Nucleus accumbens (tissue), 56 donors: Measurements from ENCODE around the gene CSNK1G1.
"Not testable (repeated sequence)": the region's sequence is repeated elsewhere in the genome, so short reads cannot be mapped to it uniquely, and the experiment has no call there.

Experiments used
- DNase-seq, 56 donors: peaks; one replicate each; lab custom pipeline; 2025; lab: John Stamatoyannopoulos, UW

Gene CSNK1G1

DNA sequence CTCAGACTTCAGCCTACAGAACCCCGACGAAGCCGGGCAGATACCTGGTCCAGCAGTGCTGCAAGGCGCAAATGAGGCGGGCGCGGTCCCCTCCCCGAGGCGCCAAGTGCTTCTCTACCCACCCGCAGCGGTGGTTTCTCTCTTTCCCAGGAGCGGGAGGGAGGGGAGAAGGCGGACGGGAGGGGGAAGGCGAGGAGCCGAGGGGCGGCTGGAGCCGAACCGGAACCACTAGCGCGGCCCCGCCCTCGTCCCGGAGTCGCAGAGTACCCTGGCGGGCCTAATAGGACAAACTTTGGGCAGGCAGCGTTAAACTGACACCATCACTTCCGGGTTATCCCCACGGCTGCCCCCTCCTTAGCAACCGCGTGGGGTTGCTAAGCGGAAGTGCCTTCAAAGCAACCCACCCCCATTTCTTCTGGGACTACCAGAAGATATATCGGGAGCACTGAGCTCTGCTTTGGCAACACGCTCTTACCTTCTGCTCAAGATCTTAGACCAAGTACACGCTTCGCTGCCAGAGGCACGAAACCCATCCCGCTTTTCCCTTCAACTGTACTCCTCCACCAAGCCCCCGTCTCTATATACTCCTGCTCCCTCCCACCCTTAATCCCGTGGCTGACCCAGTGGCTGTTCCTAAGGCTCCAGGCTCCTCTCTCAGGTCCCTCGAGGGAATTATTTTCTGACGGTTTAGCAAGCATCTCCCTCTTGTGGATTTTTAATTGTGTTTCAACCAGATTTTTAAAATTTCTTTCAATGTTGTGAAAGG is at the start of gene CSNK1G1:
Gene CSNK1G1 (minus strand): TSS at position 230 of the 766 bp plus-strand sequence. CDS start 55,674 bp downstream, outside the sequence.
- DNase-seq: peak; percentile 44 to 98 (median 93)

DNA sequence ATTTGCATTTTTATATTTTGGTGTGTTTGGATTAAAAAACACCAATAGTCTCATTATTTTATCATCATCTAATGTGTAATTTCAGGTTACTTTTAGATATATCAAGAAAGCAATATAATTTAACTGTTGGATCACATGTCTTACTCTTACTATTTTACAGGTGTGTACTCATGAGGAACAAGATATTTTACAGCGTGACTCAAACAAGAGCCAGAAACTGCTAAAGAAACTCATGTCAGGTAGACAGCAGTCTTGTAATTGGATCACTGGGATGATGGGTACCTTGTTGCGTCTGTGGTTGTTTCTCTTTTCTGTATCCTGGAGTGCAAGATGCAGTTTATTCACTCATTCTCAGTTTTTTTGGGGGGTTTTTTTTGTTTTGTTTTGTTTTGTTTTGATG is 44.6 kb upstream of the CSNK1G1 start:
- no peak for DNase-seq

DNA sequence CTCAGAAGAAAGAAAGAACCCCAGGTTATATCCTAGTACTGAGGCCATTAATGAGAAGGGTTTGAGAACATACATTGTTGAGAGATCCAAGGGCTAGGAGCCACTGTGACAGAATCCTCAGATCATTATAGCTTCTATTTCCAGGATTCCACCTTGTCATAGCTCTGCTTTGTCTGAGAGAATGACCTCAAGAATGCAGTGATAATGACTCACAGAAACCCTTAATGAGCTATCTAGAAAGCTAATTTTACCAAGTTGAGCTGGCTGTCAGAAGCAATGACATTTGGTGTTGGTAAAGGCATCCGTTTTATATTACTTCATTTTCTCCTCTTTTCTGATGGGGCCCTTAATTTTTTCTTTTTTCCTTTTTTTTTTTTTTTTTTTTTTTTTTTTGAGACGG is 42.6 kb upstream of the CSNK1G1 start:
- no peak for DNase-seq

DNA sequence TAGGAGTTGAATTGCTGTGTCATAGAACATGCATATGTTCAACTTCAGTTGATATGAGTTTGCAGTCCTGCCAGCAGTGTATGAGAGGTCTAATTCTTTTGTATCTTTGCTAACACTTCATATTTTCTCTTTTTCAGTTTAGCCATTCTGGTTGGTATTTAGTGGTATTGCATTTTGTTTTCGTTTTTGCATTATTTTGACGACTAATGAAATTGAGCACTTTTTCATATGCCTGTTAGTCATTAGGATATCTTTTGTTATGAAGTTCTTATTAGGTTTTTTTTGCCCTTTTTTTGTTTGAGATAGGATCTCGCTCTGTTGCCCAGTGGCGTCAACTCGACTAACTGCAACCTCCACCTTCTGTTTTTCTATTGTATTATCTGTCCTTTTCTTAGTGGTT is 40.8 kb upstream of the CSNK1G1 start:
- DNase-seq: no peak

DNA sequence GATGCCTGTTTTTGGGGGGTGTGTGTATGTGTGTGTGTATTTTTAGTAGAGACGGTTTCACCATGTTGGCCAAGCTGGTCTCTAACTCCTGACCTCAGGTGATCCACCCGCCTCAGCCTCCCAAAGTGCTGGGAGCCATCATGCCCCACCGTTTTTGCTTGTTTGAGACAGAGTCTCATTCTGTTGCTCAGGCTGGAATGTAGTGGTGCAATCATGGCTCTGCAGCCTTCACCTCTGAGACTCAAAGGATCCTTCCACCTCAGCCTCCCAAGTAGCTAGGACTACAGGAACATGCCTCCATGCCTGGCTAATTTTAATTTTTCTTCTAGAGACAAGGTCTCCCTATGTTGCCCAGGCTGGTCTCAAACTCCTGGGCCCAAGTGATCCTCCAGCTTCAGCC is 36.5 kb upstream of the CSNK1G1 start:
- not testable (repeated sequence) for DNase-seq

DNA sequence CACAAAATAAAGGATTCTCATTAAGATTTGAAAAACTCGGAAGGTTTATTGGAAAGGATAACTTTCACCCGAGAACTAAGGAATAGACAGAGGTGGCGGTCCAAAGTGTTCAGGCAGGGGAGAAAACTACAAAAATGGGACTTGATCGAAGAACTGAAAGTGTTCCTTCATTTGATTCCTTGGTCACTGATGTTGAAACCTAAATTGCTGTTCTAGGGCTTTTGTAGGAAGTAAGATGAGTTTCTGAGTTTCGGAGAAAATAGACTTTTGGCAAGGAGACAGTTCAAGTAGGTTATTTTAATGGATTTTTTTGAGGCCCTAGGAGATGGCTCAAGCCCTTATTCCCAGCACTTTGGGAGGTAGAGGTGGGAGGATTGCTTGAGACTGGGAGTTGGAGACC is 33.1 kb upstream of the CSNK1G1 start:
- DNase-seq: no peak

DNA sequence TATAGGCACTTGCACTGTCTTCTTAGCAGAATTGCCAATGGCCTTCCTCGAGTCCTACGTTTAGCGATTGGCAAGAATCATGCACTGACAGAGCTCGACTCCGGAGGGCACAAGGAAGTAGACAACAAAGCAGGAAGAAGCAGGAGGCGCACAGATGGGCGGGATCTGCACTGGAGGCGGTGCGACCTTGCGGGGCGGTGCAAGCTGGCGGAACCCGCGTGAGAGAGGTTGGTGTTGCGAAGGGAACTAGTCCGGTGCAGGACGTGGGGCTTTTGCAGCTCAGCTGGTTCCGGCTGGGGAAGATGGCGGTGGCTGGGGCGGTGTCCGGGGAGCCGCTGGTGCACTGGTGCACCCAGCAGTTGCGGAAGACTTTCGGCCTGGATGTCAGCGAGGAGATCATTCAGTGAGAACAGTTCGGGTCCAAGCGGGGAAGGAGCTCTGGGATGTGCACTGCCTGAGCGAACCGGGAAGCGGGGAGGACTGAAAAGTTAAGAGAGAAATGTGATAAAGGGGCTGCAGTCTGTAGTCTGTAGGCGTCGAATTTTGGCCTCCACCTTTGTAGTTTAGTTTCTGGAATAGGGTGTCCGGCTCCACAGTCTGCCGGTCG is 31.7 kb upstream of the CSNK1G1 start, which contains the start of gene TRIP4:
Gene TRIP4 (plus strand): TSS at position 275 of the 607 bp plus-strand sequence. CDS start 28 bp downstream, at position 303.
- peak; percentile 27 to 97 (median 89) for DNase-seq

DNA sequence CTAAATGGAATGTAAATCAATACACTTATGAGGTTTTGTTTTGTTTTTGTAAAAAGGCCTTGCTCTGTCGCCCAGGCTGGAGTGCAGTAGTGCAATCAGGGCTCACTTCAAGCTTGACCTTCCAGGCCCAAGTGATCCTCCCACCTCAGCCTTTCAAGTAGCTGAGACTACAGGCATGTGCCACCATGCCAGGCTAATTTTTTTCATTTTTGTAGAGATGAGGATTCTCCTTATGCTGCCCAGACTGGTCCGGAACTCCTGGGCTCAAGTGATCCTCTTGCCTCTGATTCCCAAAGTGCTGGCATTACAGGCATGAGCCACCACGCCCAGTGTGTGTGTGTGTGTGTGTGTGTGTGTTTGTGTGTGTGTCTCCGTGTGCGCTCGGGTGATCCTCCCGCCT is 30.3 kb upstream of the CSNK1G1 start:
- DNase-seq: no peak

DNA sequence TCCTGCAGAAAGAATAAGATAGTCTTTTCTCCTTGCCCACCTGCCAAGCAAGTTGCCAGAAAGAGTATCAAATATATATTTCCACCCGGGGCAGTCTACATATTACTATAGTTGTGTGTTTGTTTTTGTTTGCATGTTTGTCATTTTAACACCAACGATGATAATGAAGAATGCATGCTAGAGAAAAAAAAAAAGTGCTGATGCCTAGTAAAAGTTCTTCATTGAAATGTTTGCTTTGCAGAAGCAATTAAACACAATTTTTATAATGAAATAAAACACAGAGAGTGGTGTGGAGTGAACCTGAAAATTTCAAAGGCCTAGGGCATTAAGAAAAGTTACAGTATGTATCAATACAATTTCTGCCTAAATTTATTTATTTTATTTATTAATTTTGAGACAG is 27.8 kb upstream of the CSNK1G1 start:
- no peak for DNase-seq

DNA sequence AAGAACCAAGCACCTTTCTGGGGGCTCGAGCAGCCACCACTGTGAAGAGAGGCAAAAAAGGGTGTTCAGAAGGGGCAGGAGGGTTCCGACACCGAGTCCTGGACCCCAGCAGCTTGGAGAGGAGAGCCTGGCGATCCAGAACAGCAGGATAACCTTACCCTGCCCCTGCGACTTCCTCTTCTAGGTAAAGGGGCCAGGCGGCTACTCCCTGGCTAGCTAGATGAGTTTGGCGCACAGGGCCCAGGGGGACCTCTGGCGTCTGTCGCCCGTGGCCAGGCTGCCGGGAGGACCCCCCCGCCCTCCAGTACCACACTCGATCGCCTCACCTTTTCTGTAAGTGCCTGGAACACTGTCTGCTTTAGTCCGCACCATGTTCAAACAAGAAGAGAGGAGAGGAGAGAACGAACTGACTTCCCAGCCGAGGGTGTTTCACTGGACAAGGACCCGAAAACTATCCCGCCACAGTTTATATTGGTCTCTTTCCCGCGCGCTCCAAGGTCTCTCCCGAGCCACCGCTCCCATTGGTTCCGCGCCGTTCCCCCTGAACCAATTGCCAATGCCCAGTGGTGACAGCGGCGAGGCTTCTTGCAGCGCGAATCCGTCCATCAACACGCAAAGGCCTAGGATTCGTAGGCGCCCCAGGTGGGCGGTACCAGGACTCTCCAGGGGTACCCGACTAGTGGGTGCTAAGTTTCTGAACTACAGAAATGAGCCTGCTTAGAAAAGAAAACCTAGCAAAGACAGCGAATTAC is 25.2 kb upstream of the CSNK1G1 start, which contains the start of gene PCLAF:
Gene PCLAF (minus strand): TSS at position 442 of the 752 bp plus-strand sequence. CDS start 70 bp downstream, at position 372.
- peak; percentile 35 to 95 (median 84) for DNase-seq

DNA sequence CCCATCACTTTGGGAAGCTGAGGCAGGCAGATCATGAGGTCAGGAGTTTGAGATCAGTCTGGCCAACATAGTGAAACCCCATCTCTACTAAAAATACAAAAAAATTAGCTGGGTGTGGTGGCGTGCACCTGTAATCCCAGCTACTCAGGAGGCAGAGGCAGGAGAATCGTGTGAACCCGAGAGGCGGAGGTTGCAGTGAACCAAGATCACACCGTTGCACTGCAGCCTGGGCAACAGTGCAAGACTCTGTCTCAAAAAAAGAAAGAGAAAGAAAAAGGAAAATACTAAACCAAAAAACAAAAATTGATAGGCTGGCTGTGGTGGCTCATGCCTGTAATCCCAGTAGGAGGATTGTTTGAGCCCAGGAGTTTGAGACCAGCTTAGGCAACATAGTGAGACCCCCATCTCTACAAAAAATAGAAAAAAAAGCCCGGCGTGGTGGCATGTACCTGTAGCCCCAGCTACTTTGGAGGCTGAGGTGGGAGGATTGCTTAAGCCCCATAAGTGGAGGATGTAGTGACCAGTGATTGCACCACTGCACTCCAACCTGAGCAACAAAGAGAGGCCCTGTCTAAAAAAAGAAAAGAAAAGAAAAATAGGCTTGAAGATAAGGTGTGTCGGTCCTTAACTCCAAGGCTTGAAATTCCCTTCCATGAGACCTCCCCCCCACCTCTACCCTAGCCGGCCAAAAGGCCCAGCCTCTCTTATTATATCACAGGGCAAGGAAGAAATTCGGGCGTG is 24.3 kb upstream of the CSNK1G1 start:
- not testable (repeated sequence) for DNase-seq

DNA sequence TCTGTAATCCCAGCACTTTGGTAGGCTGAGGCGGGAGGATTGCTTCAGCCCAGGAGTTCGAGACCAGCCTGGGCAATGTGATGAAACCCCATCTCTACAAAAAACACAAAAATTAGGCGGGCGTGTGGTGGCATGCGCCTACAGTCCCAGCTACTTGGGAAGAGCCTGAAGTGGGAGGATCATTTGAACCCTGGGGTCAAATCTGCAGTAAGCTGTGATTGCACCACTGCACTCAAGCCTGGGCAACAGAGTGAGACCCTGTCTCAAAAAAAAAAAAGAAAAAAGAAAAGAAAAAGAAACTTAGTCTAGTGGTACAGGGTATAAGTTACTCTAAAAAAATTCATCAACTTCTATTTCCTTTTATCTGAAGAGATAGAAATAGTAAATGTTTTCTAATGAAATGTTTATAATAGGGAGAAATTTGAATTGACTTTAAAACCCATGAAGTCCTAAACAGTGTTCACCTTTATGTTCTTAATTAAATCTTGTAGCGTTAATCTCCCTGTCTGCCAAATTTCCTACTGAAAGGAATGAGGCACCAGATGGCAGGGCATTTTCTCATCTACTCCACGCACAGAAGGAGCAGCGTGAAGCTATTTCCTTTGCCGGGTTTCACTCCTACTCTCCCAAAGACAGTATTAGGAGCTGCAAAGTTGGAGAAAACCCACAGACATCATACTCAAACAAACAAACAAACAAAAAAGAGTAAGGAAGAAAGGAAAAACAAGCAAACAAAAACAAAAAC is 23.4 kb upstream of the CSNK1G1 start:
- no peak for DNase-seq

DNA sequence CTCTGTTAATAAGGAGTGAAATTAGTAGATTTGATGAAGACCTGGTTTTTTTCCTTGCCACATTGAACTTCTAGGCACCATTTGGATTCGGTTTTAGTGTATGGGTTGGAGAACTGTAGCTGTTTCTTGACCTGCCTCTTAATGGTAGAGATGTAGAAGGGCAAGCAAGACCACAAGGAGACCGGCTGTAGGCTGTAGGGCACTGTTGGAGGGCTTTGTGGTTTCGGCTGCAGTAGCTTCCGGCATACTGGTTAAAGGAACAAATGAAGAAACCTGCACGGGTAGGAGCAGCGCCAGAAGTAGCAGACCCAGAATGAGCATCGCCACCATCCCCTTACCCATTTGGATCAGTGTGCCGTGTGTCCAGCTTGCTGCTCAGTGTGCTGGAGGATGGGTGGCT is 17.4 kb upstream of the CSNK1G1 start:
- DNase-seq: no peak

DNA sequence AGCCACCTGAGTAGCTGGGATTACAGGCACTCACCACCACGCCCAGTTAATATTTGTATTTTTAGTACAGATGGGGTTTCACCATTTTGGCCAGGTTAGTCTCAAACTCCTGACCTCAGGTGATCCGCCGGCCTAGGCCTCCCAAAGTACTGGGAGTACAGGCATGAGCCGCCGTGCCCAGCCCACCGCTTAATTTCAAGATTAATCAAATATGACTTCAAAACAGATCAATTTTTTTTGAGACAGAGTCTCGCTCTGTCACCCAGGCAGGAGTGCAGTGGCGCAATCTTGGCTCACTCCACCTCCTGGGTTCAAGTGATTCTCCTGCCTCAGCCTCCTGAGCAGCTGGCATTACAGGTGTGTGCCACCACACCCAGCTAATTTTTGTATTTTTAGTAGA is 15.4 kb upstream of the CSNK1G1 start:
- not testable (repeated sequence) for DNase-seq

DNA sequence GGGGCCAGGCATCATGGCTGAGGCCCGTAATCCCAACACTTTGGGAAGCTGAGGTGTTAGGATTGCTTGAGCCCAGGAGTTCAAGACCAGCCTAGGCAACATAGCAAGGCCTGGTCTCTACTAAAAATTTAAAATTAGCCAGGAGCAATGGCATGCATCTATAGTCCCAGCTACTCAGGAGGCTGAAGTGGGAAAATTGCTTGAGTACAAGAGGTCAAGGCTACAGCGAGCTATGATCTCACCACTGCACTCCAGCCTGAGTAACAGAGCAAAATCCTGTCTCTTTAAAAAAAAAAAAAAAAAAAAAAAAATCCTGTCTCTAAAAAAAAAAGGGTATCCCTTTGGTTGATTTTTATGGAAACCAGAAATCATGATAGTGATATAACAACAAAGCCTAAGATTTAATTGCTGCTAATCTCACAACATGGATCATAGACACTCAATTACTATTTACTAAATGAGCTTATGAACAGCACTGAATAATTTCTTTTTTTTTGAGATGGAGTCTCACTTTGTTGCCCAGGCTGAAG is 13.2 kb upstream of the CSNK1G1 start:
- DNase-seq: no peak

DNA sequence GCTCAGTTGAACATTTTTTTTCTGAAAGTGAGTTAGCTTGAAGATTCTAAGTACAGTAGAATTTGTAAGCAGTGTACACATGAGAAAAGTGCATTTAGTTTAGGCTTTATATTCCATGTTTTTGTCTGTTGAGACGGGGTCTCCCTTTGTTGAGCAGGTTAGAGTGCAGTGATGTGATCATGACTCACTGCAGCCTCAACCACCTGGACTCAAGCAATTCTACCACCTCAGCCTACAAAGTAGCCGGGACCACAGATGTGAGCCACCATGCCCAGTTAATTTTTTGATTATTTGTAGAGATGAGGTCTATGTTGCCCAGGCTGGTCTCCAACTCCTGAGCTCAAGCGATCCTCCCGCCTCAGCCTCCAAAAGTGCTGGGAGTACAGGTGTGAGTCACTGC is 5.3 kb upstream of the CSNK1G1 start:
- DNase-seq: no peak

DNA sequence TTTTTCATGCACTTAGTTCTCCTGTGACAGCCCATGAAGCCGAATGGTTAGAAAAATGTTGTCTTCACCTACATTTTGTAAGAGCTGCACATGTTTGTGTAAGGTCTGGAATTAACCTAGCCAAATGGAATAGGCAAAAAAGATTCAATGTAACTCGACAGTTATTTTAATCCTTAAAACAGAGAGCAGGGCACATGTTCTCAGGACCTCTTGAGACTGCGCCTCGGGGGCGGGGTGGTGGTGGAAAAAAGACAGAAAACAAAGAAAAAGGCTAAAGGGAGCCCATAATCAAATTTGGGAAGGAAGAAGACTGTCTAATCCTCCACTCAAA is 702 bp upstream of the CSNK1G1 start:
- DNase-seq: no peak

DNA sequence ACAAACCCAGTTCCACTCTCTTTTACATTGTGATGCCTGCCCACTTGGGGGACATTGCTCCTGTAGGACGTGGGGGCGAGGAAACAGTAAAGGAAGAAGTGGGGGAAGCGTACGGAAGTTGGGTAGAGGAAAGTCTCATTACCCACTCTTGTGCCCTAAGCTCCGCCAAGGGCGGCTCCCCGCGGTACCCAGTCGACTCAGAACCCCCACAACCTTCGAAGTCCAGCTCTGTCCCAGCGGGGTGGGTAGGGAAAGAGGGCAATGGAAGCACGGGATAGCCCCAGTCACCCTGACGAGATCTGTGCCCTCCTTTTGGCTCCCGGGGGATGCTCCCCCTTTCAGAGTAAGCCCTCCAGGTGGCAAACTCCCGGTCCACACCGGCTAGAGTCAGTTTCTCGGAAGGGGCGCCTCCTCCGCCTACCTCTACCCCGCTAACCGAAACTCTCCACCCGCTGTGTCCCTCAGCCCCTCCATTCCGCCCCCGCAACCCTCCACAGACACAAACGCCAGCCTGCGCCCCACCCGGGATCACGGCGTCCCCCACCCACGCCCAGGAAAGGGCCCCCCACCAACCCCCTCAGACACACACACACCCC is 527 bp downstream of the CSNK1G1 start:
- peak in 14 of 56 donors; percentile 4 to 57 (median 29) for DNase-seq

DNA sequence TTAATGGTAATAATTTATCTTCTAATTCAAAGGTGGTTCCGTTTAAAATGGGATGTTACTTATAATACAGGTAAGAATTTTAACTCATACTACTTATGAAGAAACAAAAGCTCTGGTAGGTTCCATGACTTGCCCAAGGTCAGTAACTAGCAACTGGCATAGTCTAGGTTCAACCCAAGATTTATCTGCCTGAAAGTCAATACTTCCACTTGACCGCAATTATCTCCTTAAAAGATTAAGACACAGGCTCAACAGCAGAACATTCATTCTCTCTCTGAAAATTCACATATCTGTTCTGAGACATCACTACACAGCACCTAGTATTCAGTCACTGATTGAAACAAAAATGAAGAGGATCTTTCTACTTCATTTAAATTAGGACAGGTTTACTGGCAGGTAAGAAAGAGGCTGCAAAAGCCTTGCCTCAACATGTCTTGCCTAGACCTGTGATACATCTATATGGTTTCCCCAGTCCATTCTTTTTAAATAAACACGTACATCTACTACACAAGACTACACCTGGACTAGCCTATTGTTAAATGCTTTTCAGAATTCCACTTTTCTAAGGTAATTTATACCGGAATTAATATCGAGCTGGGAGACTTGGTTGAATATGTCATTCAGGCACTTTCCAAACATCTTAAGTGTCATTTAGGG is 1.2 kb downstream of the CSNK1G1 start:
- DNase-seq: no peak
